Stimulated activated CD8-positive, alpha-beta memory T cell treated with anti-CD3 and anti-CD28 coated beads, Interleukin-15, amount 100 ng/mL, for 4 hours (primary cell): ENCODE data around the gene ETV6.

Source experiments
- DNase-seq, 2 donors: peaks; one replicate each; pipeline ENCODE4 v3.0.0-alpha.2; 2020; ENCODE audit warnings: low read depth in 2 of 2

Gene ETV6

GRCh38 chr12:11738450-11738849 lies 89.0 kb downstream of the ETV6 start:
- no peak for DNase-seq

- DNase-seq: no peak
Observed at GRCh38 chr12:11739980-11740577, 90.6 kb downstream of the ETV6 start.

GRCh38 chr12:11741434-11742092 lies 92.1 kb downstream of the ETV6 start:
- DNase-seq: no peak

DNA sequence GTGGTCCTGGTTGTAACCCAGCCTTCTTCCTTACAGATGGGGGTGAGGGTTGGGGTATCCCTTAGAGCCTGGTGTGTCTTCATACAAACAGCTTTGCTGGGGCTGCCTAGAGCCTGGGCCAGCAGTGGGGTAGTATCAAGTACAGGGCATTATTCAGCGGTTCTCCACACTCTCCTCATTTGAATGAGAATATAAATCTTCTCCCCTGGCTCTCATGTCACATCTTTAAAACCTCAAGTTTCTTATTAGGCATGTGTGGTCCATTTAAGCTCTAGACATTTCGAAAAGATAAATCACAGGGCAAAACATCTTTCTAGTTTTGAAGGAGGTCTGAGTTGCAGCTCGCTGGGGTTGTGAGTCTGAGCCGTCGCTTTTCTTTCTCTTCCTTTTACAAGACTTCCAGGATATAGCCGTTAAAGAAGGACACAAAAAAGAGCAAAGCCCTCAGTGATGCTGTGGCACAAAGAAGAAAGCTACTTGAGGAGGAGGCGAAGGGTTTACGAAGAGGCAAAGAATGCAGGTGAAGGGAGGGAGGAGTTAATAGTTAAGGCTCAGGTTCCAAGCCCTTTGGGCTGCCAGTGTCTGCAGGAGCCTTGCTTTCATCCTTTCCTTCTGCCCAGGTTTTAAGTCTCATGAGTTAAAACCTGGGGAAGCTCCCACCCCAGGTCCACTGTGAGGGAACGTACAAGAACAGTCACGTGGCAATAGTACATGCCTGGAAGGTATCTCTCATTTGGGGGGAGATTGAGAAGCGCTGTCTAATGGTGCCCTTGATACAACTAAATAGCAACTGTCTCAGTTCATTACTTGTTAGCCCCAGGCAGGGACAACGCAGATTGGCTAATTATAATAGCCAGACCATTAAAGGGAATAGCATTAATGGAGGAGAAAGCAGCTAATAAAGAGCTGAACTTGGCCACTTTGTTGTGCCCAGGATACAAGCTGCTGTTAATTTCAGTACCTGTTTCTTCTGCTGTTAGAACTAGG lies 94.2 kb downstream of the ETV6 start:
- no peak for DNase-seq

DNA sequence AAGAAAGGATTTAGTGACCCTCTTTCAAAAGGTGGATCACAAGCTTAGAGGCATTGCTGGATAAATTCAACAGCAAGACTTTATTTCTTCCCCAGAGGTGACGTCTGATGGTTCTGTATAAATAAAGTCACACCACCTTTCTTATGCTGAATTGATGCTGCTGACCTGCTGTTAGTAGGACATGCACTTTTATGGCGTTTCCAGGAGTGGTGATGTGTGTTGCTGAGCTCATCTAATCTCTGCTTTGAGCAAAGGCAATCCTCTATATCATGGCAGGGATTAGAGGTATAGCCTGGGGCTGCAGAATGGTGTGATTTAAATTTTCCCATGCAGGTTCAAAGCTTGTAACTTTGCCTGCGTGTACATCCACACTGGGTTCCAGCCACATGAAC lies 94.9 kb downstream of the ETV6 start:
- no peak for DNase-seq

- DNase-seq: no peak
Observed at GRCh38 chr12:11745113-11745512, 95.6 kb downstream of the ETV6 start.

GRCh38 chr12:11746024-11746771 lies 96.7 kb downstream of the ETV6 start:
- no peak for DNase-seq

GRCh38 chr12:11746940-11747716 lies 97.7 kb downstream of the ETV6 start:
- no peak for DNase-seq

DNA sequence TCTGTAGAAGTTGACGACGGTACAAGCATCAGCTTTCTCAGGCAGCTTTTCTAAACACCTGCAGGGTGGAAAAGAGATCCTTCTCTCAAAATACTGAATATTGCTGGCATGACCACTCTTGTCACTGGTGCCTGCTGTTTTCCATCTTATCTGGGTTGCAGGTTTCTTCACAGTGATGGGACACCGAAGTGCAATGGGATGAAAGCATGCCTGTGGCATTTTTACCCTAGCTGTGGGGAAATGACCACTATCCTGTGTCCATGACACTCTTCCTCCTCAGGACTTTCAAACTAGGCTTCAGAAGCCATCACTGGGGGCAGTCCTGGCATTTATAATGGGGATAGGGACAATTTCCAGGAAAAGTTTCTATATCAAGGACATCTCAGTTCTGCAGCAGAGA lies 98.5 kb downstream of the ETV6 start:
- DNase-seq: no peak

GRCh38 chr12:11748903-11749302 lies 99.4 kb downstream of the ETV6 start:
- DNase-seq: no peak

GRCh38 chr12:11749943-11750690 lies 100.6 kb downstream of the ETV6 start:
- no peak for DNase-seq

- DNase-seq: no peak
Observed at GRCh38 chr12:11752403-11753149, 103.1 kb downstream of the ETV6 start.

- no peak for DNase-seq
Observed at GRCh38 chr12:11753150-11753499, 103.7 kb downstream of the ETV6 start.

DNA sequence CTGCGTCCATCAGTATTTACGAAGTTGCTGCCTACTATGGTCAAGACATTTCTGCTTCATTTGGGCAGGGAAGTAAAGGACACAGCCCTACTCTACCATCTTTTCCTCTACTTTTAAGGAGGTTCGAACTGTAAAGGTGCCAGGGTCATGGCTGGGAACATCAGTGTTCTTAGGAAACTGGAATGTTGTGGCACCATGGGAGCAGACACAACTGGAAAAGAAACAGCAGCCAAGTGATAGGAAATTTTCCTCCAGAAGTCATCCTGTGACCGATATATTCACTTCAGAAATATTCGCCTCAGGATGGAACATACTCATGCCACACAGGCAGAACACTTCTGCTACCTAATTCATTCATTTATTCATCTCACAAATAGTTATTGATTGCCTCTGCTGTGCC lies 104.4 kb downstream of the ETV6 start:
- no peak for DNase-seq

- no peak for DNase-seq
Observed at GRCh38 chr12:11754256-11754655, 104.8 kb downstream of the ETV6 start.

- DNase-seq: no peak
Observed at GRCh38 chr12:11755302-11755930, 105.9 kb downstream of the ETV6 start.

DNA sequence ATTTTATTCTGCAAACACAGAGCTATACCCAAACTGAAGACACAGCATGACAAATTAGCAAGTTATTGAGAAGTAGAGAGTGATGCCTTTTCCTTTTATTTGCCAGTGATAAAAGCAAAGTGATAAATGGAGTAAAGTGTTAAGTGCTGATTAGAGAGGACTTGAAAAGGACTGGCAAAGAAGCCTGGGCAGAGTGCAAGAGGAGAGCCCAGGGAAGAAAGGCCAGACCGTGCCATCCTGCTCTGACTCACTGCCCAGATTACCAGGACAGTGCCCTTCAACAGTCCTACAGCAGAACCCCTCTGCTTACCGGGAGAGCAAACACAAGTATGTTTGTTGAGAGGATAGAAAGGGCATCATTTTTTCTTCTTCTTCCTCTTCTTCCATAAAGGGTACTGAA lies 106.5 kb downstream of the ETV6 start:
- DNase-seq: no peak

DNA sequence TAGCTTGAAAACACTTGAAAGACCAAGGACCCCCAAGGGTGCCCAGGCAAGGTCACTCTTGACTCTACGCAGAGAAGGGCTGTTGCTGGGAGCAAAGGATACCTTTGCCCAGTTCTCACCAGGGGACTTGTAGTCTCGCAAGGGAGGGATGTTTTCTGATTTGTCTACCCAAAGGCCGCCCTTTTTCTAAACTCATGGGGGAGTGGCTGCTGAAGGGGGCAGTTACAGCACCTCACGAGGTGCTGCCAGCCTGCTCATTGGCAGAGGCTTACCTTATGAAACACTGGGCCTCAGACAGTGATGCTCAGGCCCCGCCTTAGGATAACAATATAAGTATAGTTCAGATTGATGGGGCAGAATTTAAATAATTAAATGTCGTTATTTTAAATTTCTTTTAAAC lies 107.0 kb downstream of the ETV6 start:
- no peak for DNase-seq

GRCh38 chr12:11757095-11757494 lies 107.6 kb downstream of the ETV6 start:
- DNase-seq: no peak
